SK-N-MC (cell line): ENCODE results near the gene KLK13.

ENCODE experiments used
- DNase-seq: peaks from one replicate; pipeline ENCODE4 v3.0.0-alpha.2; 2011; ENCODE audit warnings: low read depth, low spot score
- H3K27ac ChIP-seq: fragments of 200-600 bp; sonication (generic); 2 replicates; pipeline ENCODE4 v1.5.1; 2016; ENCODE audit warnings: mixed run types
- H3K36me3 ChIP-seq: fragments of 200-600 bp; sonication (generic); 2 replicates; pipeline ENCODE4 v1.6.1; 2017; ENCODE audit warnings: antibody characterized with exemption, low read length, mixed read lengths; ENCODE audit not compliant: insufficient read depth
- H3K4me3 ChIP-seq: fragments of 200-600 bp; sonication (generic); 2 replicates; pipeline ENCODE4 v1.5.1; 2016
- H3K9ac ChIP-seq: fragments of 200-600 bp; sonication (generic); 2 replicates; pipeline ENCODE4 v1.8.0; 2017; ENCODE audit warnings: mixed run types, mixed read lengths; ENCODE audit not compliant: insufficient read length
- H3K9me3 ChIP-seq: fragments of 200-600 bp; sonication (generic); 2 replicates; pipeline ENCODE4 v1.6.1; 2017; ENCODE audit warnings: low read depth, mild to moderate bottlenecking, antibody characterized with exemption, low read length, moderate library complexity, mixed read lengths
- EZH2 ChIP-seq: fragments of 200-600 bp; sonication (generic); IDR thresholded peaks from one replicate; pipeline ENCODE4 v1.6.1; 2017; ENCODE audit warnings: antibody characterized with exemption
- FOXP2 ChIP-seq: optimal IDR thresholded peaks from 2 replicates; pipeline ENCODE3; 2011; ENCODE audit warnings: mild to moderate bottlenecking, moderate library complexity; ENCODE audit not compliant: insufficient read depth; ENCODE audit errors: extremely low read length, control extremely low read depth
- POLR2AphosphoS5 ChIP-seq: IDR thresholded peaks from 2 replicates; pipeline ENCODE4 v1.6.1; 2012; ENCODE audit warnings: mild to moderate bottlenecking, low read depth, low read length, borderline replicate concordance

Gene KLK13

GRCh38 chr19:51083783-51084182 lies 18.9 kb upstream of the KLK13 start:
- no peaks in the 10 kb centered on the region for H3K9me3 ChIP-seq
- TF ChIP-seq EZH2, result no peak
- no peak overlapping the region for H3K9ac ChIP-seq
- H3K27ac ChIP-seq, result no peak overlapping the region
- H3K4me3 ChIP-seq, result no peak overlapping the region
- DNase-seq, result no peak
- no peaks in the 10 kb centered on the region for H3K36me3 ChIP-seq

DNA sequence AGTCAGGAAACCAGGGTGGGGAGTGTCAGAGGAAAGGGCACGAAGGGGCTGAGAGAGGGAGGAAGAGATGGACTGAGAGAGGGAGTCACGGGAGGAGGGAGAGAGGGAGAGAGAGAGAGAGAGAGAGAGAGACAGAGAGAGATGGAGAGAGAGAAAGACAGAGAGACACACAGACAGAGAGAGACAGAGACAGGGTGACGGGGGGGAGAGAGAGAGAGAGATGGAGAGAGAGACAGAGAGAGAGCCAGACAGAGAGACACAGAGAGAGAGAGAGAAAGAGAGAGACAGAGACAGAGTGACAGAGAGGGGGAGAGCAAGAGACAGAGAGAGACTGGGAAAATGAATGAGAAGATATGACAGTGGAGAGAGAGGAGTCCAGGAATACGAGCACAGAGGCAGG lies 18.3 kb upstream of the KLK13 start:
- Histone ChIP-seq H3K9ac (no peak overlapping the region), H3K4me3 (no peak overlapping the region), H3K27ac (no peak overlapping the region), H3K36me3 (no peaks in the 10 kb centered on the region), H3K9me3 (no peaks in the 10 kb centered on the region)
- TF ChIP-seq POLR2AphosphoS5 (no peak), FOXP2 (no peak), EZH2 (no peak)
- no peak for DNase-seq

DNA sequence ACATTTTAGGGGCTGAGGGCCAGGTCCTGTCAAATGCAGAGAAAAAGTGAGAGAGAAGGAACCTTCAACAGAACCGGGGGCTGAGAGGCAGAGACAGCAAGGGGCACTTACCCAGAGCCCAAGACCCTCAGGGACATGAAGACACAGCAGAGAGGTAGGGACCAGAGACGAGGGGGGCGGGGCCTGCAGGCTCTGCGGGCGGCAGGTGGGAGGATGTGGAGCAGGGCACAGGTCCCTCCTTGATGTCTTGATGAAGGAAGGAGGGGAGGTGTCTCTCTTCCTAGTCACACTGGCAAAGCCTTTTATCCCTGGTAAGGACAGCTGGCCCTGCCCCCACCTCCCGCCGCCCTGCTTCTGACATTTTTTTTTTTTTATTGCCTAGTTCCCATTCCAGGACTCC lies 17.7 kb upstream of the KLK13 start, which contains the start of gene KLK14:
Gene KLK14 (minus strand): TSS at position 277 of the 400 bp plus-strand sequence. CDS start 273 bp downstream, at position 4.
- no peak for DNase-seq
- Histone ChIP-seq H3K9ac (no peak within 1 kb of the TSS), H3K27ac (no peak within 1 kb of the TSS), H3K9me3 (no peaks in the 10 kb centered on the region), H3K4me3 (no peak within 1 kb of the TSS), H3K36me3 (no peaks in the 10 kb centered on the region)
- TF ChIP-seq FOXP2 (no peak), POLR2AphosphoS5 (no peak), EZH2 (no peak)

- no peak for DNase-seq
- H3K9ac ChIP-seq, result no peak overlapping the region
- no peaks in the 10 kb centered on the region for H3K9me3 ChIP-seq
- no peak overlapping the region for H3K4me3 ChIP-seq
- no peak overlapping the region for H3K27ac ChIP-seq
- no peak for TF ChIP-seq EZH2
- no peak for TF ChIP-seq FOXP2
- TF ChIP-seq POLR2AphosphoS5, result no peak
- no peaks in the 10 kb centered on the region for H3K36me3 ChIP-seq
These were observed 16.6 kb upstream of the KLK13 start for GRCh38 chr19:51081476-51081875.

GRCh38 chr19:51079481-51080110 lies 14.7 kb upstream of the KLK13 start:
- Histone ChIP-seq H3K36me3 (no peaks in the 10 kb centered on the region), H3K9me3 (no peaks in the 10 kb centered on the region), H3K4me3 (no peak overlapping the region), H3K27ac (no peak overlapping the region), H3K9ac (no peak overlapping the region)
- TF ChIP-seq EZH2 (no peak), FOXP2 (no peak), POLR2AphosphoS5 (no peak)
- DNase-seq, result no peak

DNA sequence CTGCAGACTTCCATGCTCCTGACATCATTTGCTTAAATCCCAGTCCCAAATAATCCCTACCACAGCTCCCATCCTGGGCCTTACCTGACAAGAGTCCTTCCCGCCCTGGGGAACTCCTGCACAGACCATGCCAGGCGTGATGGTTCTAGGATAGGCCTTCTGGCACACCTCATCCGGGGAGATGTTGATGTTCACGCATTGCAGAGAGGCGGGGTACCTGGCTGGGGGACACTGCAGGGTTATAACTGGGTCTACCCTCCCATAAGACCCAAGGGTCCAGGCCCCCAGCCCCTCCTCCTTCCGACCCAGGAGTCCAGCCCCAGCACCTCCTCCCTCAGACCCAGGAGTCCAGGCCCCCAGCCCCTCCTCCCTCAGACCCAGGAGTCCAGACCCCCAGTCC lies 13.8 kb upstream of the KLK13 start:
- DNase-seq, result no peak
- Histone ChIP-seq H3K36me3 (no peaks in the 10 kb centered on the region), H3K4me3 (no peak overlapping the region), H3K27ac (no peak overlapping the region), H3K9me3 (no peaks in the 10 kb centered on the region), H3K9ac (no peak overlapping the region)
- no peak for TF ChIP-seq POLR2AphosphoS5
- TF ChIP-seq FOXP2, result no peak
- TF ChIP-seq EZH2, result no peak

- Histone ChIP-seq H3K9me3 (peaks cover 3% of the 10 kb centered on the region; the same call in 1 of the 2 replicates), H3K9ac (no peak overlapping the region), H3K27ac (no peak overlapping the region), H3K4me3 (no peak overlapping the region), H3K36me3 (no peaks in the 10 kb centered on the region)
- TF ChIP-seq POLR2AphosphoS5 (no peak), EZH2 (no peak), FOXP2 (no peak)
- DNase-seq, result no peak
These were observed 13.2 kb upstream of the KLK13 start for GRCh38 chr19:51078104-51078503.

GRCh38 chr19:51076631-51077213 lies 11.8 kb upstream of the KLK13 start:
- Histone ChIP-seq H3K36me3 (no peaks in the 10 kb centered on the region), H3K9ac (no peak overlapping the region), H3K27ac (no peak overlapping the region), H3K4me3 (no peak overlapping the region), H3K9me3 (peaks cover 4% of the 10 kb centered on the region; the same call in 1 of the 2 replicates)
- TF ChIP-seq FOXP2, result no peak
- TF ChIP-seq EZH2, result no peak
- TF ChIP-seq POLR2AphosphoS5, result no peak
- no peak for DNase-seq

DNA sequence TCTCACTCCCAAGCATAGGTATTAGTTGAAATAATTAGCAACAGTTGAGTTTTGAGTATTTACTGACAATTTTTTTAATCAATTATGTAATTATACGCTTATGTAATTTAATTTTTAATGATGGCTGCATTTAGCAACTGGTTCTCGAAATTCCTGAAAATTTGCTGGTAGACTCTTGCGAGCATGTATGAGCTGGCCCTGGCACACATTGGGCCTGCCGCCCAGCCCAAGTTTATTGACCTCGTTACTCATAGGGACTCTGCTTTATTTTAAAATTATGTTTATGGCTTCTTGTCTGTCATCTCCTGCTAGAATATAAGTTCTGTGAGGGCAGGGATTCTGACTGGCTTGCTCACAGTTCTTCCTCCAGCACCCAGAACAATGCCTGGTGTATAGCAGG lies 11.1 kb upstream of the KLK13 start:
- TF ChIP-seq EZH2 (no peak), POLR2AphosphoS5 (no peak), FOXP2 (no peak)
- DNase-seq, result no peak
- H3K27ac ChIP-seq, result no peak overlapping the region
- H3K9me3 ChIP-seq, result peaks cover 4% of the 10 kb centered on the region; the same call in 1 of the 2 replicates
- no peak overlapping the region for H3K9ac ChIP-seq
- no peaks in the 10 kb centered on the region for H3K36me3 ChIP-seq
- H3K4me3 ChIP-seq, result no peak overlapping the region
